Osteocyte (in vitro differentiated cells): ENCODE data around the gene METTL26. TPM values are rescaled to one million over a fixed set of nuclear protein-coding genes. Genes with fewer than 3 reads are reported as not detected.

Source experiments
- DNase-seq: peaks from one replicate; pipeline ENCODE4 v3.0.0; 2021; ENCODE audit warnings: mixed read lengths; ENCODE audit not compliant: unreplicated experiment; ENCODE audit errors: extremely low spot score
- H3K27ac Mint-ChIP-seq: one replicate; pipeline ENCODE4 v1.8.0; 2021; ENCODE audit warnings: mild to moderate bottlenecking, mixed read lengths; ENCODE audit not compliant: unreplicated experiment
- H3K27me3 Mint-ChIP-seq: one replicate; pipeline ENCODE4 v1.8.0; 2021; ENCODE audit warnings: mixed read lengths; ENCODE audit not compliant: unreplicated experiment
- H3K36me3 Mint-ChIP-seq: one replicate; pipeline ENCODE4 v1.8.0; 2021; ENCODE audit warnings: mixed read lengths; ENCODE audit not compliant: unreplicated experiment
- H3K4me1 Mint-ChIP-seq: one replicate; pipeline ENCODE4 v1.8.0; 2021; ENCODE audit warnings: mixed read lengths; ENCODE audit not compliant: unreplicated experiment
- H3K4me3 Mint-ChIP-seq: one replicate; pipeline ENCODE4 v1.8.0; 2021; ENCODE audit warnings: mild to moderate bottlenecking, moderate library complexity, mixed read lengths; ENCODE audit not compliant: unreplicated experiment
- H3K9me3 Mint-ChIP-seq: one replicate; pipeline ENCODE4 v1.8.0; 2021; ENCODE audit warnings: mixed read lengths; ENCODE audit not compliant: unreplicated experiment
- total RNA-seq: library from RNA; stranded (reverse); gene quantifications from 2 replicates; pipeline ENCODE4 v1.2.1, GENCODE V29; 2021
- TF ChIP-seq, protein P1 (sequence below): fragments of 200-600 bp; sonication (generic); IDR thresholded peaks from 2 replicates; pipeline ENCODE4 v1.5.0; 2021; ENCODE audit warnings: antibody characterized with exemption, mild to moderate bottlenecking, moderate library complexity

Gene METTL26
- total RNA-seq, 1 donor from 2014 or later: 69.8 TPM

DNA sequence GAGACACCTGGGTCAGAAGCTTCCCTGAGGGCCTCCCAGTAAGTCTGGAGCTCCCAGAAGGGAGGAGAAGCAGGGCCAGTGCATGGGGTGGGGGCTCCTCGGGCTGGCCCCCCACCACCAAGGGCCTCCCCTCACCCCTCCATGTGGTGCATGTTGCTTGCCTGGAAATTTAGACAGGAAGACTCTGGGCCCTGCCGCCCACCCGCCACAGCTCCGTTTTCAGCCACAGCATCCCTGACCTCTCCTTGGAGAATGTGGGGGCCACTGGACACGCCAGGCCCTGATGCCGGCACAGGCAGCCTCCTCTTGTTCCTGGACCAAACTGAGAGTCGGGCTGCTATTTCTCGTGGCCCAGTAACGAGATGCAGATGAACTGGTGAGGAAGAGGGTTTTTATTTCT is 2.7 kb upstream of the METTL26 start:
- peaks cover 14% of the 10 kb centered on the region for H3K4me1 Mint-ChIP-seq
- no peak for DNase-seq
- no peak overlapping the region for H3K27ac Mint-ChIP-seq
- no peaks in the 10 kb centered on the region for H3K27me3 Mint-ChIP-seq
- no peaks in the 10 kb centered on the region for H3K9me3 Mint-ChIP-seq
- TF ChIP-seq, protein P1, sequence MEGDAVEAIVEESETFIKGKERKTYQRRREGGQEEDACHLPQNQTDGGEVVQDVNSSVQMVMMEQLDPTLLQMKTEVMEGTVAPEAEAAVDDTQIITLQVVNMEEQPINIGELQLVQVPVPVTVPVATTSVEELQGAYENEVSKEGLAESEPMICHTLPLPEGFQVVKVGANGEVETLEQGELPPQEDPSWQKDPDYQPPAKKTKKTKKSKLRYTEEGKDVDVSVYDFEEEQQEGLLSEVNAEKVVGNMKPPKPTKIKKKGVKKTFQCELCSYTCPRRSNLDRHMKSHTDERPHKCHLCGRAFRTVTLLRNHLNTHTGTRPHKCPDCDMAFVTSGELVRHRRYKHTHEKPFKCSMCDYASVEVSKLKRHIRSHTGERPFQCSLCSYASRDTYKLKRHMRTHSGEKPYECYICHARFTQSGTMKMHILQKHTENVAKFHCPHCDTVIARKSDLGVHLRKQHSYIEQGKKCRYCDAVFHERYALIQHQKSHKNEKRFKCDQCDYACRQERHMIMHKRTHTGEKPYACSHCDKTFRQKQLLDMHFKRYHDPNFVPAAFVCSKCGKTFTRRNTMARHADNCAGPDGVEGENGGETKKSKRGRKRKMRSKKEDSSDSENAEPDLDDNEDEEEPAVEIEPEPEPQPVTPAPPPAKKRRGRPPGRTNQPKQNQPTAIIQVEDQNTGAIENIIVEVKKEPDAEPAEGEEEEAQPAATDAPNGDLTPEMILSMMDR: no peak
- H3K4me3 Mint-ChIP-seq: no peak overlapping the region
- no peaks in the 10 kb centered on the region for H3K36me3 Mint-ChIP-seq

DNA sequence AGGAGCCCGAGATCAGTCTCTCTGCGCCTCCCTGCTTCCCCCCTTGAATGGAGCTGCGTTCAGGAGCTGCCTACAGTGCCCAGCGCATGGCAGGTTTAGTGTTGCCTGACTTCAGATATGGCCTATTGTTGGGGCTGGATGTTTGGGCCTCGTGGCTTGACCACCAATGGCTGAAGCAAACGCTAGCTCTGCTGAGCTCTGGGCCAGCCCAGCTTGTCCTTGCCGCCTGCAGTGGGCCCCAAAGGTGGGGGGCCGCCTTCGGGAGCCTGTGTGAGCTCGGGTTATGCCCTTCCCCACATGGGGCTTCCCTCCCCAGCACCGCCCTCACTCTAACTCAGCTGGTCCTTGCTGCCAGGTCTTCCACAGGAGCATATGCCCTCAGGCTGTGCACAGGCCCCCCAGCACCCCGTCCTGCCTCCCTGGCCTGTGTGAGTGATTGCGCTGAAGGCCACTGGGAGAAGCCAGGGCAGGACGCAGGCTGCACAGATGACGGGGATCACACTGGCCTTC is 2.0 kb upstream of the METTL26 start:
- H3K4me1 Mint-ChIP-seq: peaks cover 11% of the 10 kb centered on the region
- H3K27ac Mint-ChIP-seq: no peak overlapping the region
- H3K27me3 Mint-ChIP-seq: no peaks in the 10 kb centered on the region
- no peak overlapping the region for H3K4me3 Mint-ChIP-seq
- no peaks in the 10 kb centered on the region for H3K9me3 Mint-ChIP-seq
- TF ChIP-seq, protein P1: no peak
- no peaks in the 10 kb centered on the region for H3K36me3 Mint-ChIP-seq
- no peak for DNase-seq

DNA sequence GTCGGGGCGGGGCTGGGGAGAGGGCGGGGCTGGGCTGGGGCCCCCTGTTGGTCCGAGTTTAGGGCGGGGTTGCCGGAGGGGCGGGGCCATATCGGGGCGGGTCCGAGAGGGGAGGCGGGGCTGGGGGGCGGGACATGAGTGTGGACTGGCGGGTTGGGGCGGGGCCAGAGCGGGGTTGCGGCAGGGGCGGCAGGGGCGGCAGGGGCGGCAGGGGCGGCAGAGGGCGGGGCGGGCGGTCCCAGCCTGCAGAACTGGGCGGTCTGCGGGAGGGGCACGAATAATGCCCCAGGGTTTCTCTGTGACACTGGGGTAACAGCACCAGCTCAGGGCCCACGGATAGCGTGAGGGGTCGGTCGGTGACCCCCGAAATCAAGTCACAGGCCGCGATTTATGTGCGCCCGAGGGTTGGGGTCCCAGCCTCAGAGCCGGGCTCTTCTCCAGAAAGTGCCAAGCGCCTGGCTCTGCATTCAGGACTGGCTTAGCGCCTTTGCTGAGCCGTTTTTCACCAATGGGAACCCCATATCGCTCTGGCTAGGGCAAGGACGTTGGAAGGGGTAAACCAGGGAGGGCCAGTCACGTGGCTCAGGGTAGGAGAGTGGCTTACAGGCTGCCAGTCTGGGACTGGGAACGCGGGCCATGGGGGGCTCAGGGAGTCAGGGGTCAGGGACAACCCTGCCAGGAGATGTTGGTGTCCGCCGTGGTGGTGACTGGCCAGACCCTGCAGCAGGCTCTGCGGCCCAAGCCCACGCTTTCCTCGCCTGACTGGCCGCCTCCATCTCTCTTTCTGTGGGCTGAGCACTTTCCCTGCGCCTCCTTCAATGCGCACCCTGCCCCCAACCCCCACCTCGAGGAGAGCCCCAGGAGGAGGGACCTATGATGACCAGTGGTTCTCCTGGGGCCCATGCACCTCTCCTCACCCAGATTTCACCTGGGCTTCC is 1.2 kb upstream of the METTL26 start:
- H3K27ac Mint-ChIP-seq: no peak overlapping the region
- no peaks in the 10 kb centered on the region for H3K27me3 Mint-ChIP-seq
- peak overlapping the region; percentile 91 for H3K4me3 Mint-ChIP-seq
- no peaks in the 10 kb centered on the region for H3K9me3 Mint-ChIP-seq
- H3K36me3 Mint-ChIP-seq: no peaks in the 10 kb centered on the region
- DNase-seq: no peak
- TF ChIP-seq, protein P1: no peak
- H3K4me1 Mint-ChIP-seq: peaks cover 7% of the 10 kb centered on the region

DNA sequence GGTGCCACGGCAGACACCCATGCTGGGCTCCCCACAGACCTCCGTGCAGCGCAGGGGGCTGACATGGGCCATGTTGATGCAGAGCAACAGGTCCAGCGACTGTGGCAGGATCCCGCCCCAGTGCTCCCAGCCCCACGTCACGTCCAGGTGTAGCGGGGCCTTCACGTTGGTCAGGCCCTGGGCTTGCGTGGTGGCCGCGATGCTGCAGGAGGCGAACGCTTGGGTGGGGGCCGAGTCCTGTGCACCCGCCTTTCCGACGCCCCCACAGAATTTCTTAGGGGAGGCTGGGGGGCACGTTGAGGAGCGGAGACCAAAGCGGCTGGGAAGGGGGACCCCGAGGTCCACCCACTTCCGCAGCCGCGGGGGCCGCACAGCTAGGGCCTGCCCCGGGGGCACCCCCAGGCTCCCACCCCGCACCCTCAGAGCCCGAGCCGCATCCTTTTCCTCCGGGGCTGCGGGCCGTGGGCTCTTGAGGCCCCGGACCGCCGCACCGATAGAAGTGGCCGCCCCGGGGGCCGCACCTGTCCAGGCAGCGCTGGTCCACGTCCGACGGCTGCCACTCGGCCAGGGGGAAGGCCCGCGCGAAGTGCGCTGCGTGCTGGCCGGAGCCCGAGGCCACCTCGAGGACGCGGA is 416 bp downstream of the METTL26 start:
- Mint-ChIP-seq H3K36me3 (no peaks in the 10 kb centered on the region), H3K27me3 (no peaks in the 10 kb centered on the region), H3K27ac (no peak overlapping the region), H3K9me3 (no peaks in the 10 kb centered on the region), H3K4me3 (peak overlapping the region; percentile 91), H3K4me1 (peaks cover 9% of the 10 kb centered on the region)
- DNase-seq: no peak
- TF ChIP-seq, protein P1: no peak

DNA sequence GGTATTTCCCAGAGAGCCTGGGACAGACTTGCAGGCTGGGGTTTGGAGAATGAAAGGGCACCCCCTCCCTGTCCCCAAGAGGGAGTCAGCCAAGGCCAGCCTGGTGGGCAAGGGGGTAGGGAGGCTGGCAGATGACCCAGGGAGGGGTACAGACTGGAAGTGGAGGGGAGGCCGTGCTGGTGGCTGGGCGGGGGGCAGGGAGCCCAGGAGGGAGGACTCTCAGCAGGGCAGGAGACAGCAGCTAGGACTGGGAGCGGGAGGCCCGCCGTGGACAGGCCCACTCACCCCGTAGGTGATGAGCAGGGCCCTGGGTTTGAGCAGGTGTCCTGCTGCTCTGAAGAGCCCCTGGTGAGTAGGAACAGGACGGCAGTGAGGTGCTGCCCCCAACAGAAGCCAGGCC is 1.1 kb downstream of the METTL26 start:
- no peak for DNase-seq
- TF ChIP-seq, protein P1: no peak
- H3K36me3 Mint-ChIP-seq: no peaks in the 10 kb centered on the region
- peak overlapping the region; percentile 68 for H3K4me3 Mint-ChIP-seq
- peaks cover 9% of the 10 kb centered on the region for H3K4me1 Mint-ChIP-seq
- no peaks in the 10 kb centered on the region for H3K27me3 Mint-ChIP-seq
- no peak overlapping the region for H3K27ac Mint-ChIP-seq
- no peaks in the 10 kb centered on the region for H3K9me3 Mint-ChIP-seq
